Body of pancreas (tissue), 4 donors: ENCODE measurements around the gene OR14A16. TPM values are rescaled to one million over a fixed set of nuclear protein-coding genes. Genes with fewer than 3 reads are reported as not detected.

Source experiments
- ATAC-seq: fragments of 150-250 bp; one replicate; pipeline ENCODE4 v1.9.1; 2016
- DNase-seq, 4 donors: peaks; one replicate each; pipeline ENCODE4 v3.0.0-alpha.2; 2019
- H3K27ac ChIP-seq, 4 donors: fragments of 200-600 bp; sonication (generic); 1 replicate in 3 of 4; 2 replicates in 1 of 4; pipeline versions ENCODE4 v1.5.1 to v1.6.1; 2016 to 2019; ENCODE audit warnings: mild to moderate bottlenecking in 1 of 4, mixed read lengths in 1 of 4, moderate library complexity in 1 of 4
- H3K27me3 ChIP-seq, 2 donors: fragments of 200-600 bp; sonication (generic); one replicate each; pipeline ENCODE4 v1.6.0; 2016; ENCODE audit warnings: mild to moderate bottlenecking in 1 of 2
- H3K36me3 ChIP-seq, 2 donors: fragments of 200-600 bp; sonication (generic); replicated peaks in 1 of 2; 2 replicates each; pipeline ENCODE4 v1.5.1; 2016; ENCODE audit warnings: low read depth in 2 of 2; ENCODE audit not compliant: insufficient read depth in 1 of 2
- H3K4me1 ChIP-seq: fragments of 200-600 bp; sonication (generic); one replicate; pipeline ENCODE4 v1.6.0; 2016
- H3K4me3 ChIP-seq, 2 donors: fragments of 200-600 bp; sonication (generic); 1 replicate in 1 of 2; 2 replicates in 1 of 2; pipeline ENCODE4 v1.5.1; 2016 to 2019
- H3K9me3 ChIP-seq, 3 donors: fragments of 200-600 bp; sonication (generic); 1 replicate in 2 of 3; 2 replicates in 1 of 3; pipeline ENCODE4 v1.5.1; 2016
- CTCF ChIP-seq, 7 experiments: fragments of 450-650 bp in 4 of 7; fragments of 200-600 bp in 3 of 7; sonication (generic) in 3 of 7; IDR thresholded peaks; one replicate each; pipeline ENCODE4 v1.5.1; 2016 to 2019; ENCODE audit warnings: antibody characterized with exemption in 7 of 7
- POLR2A ChIP-seq, 3 donors: fragments of 450-650 bp; IDR thresholded peaks; one replicate each; pipeline ENCODE4 v1.6.1; 2016; ENCODE audit warnings: antibody characterized with exemption in 3 of 3, mild to moderate bottlenecking in 2 of 3
- WGBS, 2 donors: methylation state at CpG; one replicate each; pipeline ENCODE4 v1.1.5; 2017; 5-methylcytosine and 5-hydroxymethylcytosine counted together
- intact Hi-C: fragments of 100-400 bp; cut with DNase I; formaldehyde crosslinking; loops from one replicate; pipeline ENCODE4 v1.15.1; 2023
- total RNA-seq, 2 donors: library from RNA; depleted of rRNA; stranded (reverse); fragments of >200 nt; gene quantifications; one replicate each; pipeline ENCODE4 v1.1.0, GENCODE V29; 2016

Gene OR14A16
- total RNA-seq, 2 donors from 2014 or later, result not detected

DNA sequence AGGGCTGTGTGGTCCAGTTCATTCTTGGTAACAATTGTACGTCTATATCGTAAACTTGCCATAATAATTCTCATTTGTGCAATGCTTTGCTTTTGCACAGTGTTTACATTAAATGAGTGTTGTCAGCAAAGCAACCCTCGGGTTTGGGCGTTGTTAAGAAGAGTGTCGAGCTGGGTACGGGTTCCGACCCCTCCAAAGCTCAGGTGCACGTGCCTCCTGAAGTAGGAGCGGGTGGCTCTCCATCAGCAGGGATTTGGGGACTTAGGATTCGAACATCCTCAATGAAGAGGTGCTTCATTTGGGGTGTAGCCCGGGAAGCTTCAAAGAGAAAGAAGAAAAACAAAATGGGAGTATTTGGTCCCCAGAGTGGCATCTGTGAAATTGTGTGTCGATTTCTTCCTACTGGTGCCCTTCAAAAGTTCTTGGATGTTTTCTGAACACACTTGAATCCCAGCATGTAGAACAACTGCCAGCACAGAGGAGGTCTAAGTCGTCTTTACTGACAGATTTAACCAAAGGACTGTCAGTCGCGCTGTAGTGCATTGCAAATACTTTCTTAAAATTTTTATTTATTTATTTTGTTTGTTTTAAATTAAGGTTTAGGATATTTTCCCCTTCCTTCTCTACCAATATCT is 34.2 kb upstream of the OR14A16 start:
- ATAC-seq (no peak), DNase-seq (no peak)
- peaks cover 6% of the 10 kb centered on the region for H3K4me1 ChIP-seq
- no peaks in the 10 kb centered on the region for H3K36me3 ChIP-seq
- WGBS, 2 donors, result 24 to 38% methylated on average over 15 of the region's 15 CpGs
- intact Hi-C loops, result no loop called here
- no peak for TF ChIP-seq CTCF (IDR thresholded peaks at IDR 0.05)
- TF ChIP-seq POLR2A (IDR thresholded peaks at IDR 0.05), result no peak
- H3K27me3 ChIP-seq, result no peaks in the 10 kb centered on the region
- H3K27ac ChIP-seq, result no peak overlapping the region
- no peak overlapping the region for H3K4me3 ChIP-seq
- H3K9me3 ChIP-seq, result no peaks in the 10 kb centered on the region

GRCh38 chr1:247857069-247857984 is 33.4 kb upstream of the OR14A16 start, which contains the start of gene TRIM58:
TSS of gene TRIM58 (plus strand) at chr1:247857187. CDS start at chr1:247857247, 60 bp downstream.
- WGBS, 2 donors, result 2 to 5% methylated on average over 22 to 83 of the region's 109 CpGs
- ATAC-seq, result no peak
- TF ChIP-seq POLR2A (IDR thresholded peaks at IDR 0.05) (peak in 1 of 3 donors; percentile 19), CTCF (IDR thresholded peaks at IDR 0.05) (peak in 1 of 7 experiments; percentile 35)
- Histone ChIP-seq H3K4me1 (peaks cover 6% of the 10 kb centered on the region), H3K27me3 (no peaks in the 10 kb centered on the region), H3K9me3 (no peaks in the 10 kb centered on the region), H3K36me3 (no peaks in the 10 kb centered on the region), H3K27ac (no peak within 1 kb of the TSS), H3K4me3 (no peak within 1 kb of the TSS)
- peak in 1 of 4 donors; percentile 68 for DNase-seq
- intact Hi-C loops, result no loop called here

GRCh38 chr1:247855911-247856310 is 32.0 kb upstream of the OR14A16 start:
- Histone ChIP-seq H3K36me3 (no peaks in the 10 kb centered on the region), H3K27ac (no peak overlapping the region), H3K27me3 (no peaks in the 10 kb centered on the region), H3K9me3 (no peaks in the 10 kb centered on the region), H3K4me3 (no peak overlapping the region), H3K4me1 (peaks cover 6% of the 10 kb centered on the region)
- intact Hi-C loops, result no loop called here
- DNase-seq (no peak), ATAC-seq (no peak)
- WGBS, 2 donors, result 53 to 66% methylated on average over 4 of the region's 4 CpGs
- TF ChIP-seq POLR2A (IDR thresholded peaks at IDR 0.05), result no peak
- no peak for TF ChIP-seq CTCF (IDR thresholded peaks at IDR 0.05)

DNA sequence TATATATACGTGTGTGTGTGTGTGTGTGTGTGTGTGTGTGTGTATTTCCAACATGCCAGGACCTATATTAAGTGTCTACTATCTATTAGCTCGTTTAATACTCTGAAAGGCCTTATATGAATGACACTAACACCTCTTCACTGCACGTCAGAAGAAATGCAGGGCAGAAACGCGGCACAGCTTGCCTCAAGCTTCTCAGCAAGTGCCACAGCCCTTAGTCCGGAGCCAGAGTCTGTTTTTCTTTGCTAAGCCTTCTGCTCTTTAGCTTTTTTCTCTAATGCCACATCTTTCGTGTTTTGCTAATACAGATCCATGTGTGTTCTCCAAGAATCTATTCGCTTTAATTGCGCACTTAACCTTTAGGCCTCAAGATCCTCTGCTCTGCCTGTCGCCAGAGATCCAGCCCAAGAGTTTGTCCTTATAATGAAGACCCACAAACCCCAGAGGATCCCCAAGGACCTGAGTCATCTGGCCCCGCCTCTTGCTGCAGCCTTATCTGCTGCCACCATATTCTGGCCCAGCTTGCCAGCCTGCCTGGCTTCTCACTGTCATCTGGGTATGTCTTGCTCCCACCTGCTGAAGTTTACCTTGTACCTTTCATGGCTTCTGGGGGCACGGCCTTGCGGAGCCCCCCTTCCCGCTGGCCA is 31.1 kb upstream of the OR14A16 start:
- DNase-seq, result no peak
- no peak for TF ChIP-seq CTCF (IDR thresholded peaks at IDR 0.05)
- TF ChIP-seq POLR2A (IDR thresholded peaks at IDR 0.05), result no peak

More for the DNA sequence above, 31.1 kb upstream of the OR14A16 start:
- Histone ChIP-seq H3K27ac (no peak overlapping the region), H3K4me1 (peaks cover 6% of the 10 kb centered on the region), H3K27me3 (no peaks in the 10 kb centered on the region), H3K36me3 (no peaks in the 10 kb centered on the region), H3K4me3 (no peak overlapping the region), H3K9me3 (no peaks in the 10 kb centered on the region)
- ATAC-seq, result no peak
- intact Hi-C loops, result no loop called here
- 65 to 67% methylated on average over 14 of the region's 14 CpGs for WGBS, 2 donors
